Keratinocyte (primary cell): ENCODE measurements around the gene LRRC27.

Source experiments
- CTCF ChIP-seq, 3 experiments: IDR thresholded peaks in 1 of 3; conservative IDR thresholded peaks in 1 of 3; optimal IDR thresholded peaks in 1 of 3; 2 replicates in 2 of 3; 3 replicates in 1 of 3; pipeline versions ENCODE3 to v1.5.1; 2011; ENCODE audit warnings: low read length in 3 of 3, mild to moderate bottlenecking in 3 of 3, moderate library complexity in 2 of 3, control low read depth in 1 of 3, inconsistent platforms in 1 of 3; ENCODE audit not compliant: insufficient read depth in 2 of 3; ENCODE audit errors: extremely low read depth in 1 of 3
- EZH2 ChIP-seq: IDR thresholded peaks from one replicate; pipeline ENCODE4 v1.6.1; 2012; ENCODE audit warnings: inconsistent platforms, mild to moderate bottlenecking, low read length, moderate library complexity

- TF ChIP-seq EZH2, result no peak
- no peak for TF ChIP-seq CTCF (optimal IDR thresholded peaks at IDR 0.05 in 1 of 3, IDR thresholded peaks at IDR 0.05 in 1 of 3, conservative IDR thresholded peaks at IDR 0.05 in 1 of 3; ENCODE audit: extremely low read depth in 1 of 3, insufficient read depth in 2 of 3, low read length in 3 of 3)
Measured at GRCh38 chr10:132375795-132376297, 43.9 kb downstream of the LRRC27 start.
